ENCODE results near the gene GGCT. TPM values are rescaled to one million over a fixed set of nuclear protein-coding genes. Genes with fewer than 3 reads are reported as not detected.

The GGCT gene
- total RNA-seq, 1 donor from 2014 or later: 17.4 TPM

DNA sequence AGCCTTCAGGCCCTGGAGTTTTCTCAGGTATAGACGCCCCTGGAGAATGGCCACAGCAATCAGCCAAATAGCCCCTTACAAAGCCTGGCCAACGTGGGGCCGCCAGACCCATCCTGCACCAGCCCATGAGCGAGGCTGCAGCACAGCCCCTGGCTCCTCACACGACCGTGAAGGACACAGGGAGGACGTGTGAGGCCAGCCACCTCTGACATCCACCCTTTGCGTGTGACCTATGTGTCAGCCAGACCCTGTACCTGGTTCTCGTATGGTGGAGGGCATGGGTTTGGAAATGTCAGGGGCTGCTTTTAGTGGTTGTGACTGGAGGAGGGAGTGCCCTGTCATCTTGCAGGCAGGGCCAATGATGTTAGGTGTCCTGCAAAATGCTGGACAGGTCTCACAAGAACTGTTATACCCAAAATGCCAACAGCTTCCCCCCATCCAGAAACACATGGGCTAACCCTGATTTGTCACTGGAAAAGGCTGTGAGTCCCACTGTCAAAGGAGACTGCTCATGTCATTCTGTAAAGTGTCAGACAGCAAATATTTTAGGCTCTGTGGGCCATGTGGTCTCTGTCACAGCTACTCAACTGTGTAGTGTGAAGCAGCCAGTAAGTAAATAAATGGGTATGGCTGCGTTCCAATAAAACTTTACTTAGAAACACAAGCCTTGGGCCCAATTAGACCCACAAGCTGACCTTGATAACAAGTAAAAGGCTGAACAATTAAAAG is 56.0 kb downstream of the GGCT start:
- intact Hi-C loops (cut with DNase I): no loop called here
- ATAC-seq (ENCODE audit: poor library complexity): peak; percentile 82
- DNase-seq: no peak

DNA sequence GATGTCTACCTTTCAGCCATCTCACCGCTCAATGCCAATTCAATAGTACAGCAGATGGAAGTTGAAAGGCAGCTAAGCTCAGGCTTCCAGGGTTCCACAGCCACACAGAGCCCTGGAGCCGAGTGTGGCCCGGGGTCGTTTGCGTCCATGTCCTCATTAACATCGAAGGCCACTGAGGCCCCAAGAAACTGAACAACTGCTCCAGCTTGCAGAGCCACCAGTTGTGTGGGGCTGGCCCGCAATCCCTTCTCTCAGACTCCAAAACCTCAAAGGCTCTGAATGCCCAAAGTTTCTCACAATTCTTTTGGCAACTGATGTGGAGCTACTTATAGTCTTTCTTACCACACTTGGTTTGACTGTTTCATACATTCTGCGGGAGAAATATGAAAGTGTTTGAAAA is 57.2 kb downstream of the GGCT start:
- no peak for DNase-seq
- ATAC-seq (ENCODE audit: poor library complexity): no peak
- intact Hi-C loops (cut with DNase I): no loop called here

Other genes starting within 250 kb of the GGCT start
- gene ZNRF2, start 220.2 kb downstream of the GGCT start, total RNA-seq: 7.2 TPM
- 7.6 TPM for gene NOD1, start 26.0 kb downstream of the GGCT start, total RNA-seq
- 32.2 TPM for gene GARS1, start 90.0 kb upstream of the GGCT start, total RNA-seq
- gene CRHR2, start 177.6 kb upstream of the GGCT start, total RNA-seq: 0.24 TPM
- gene INMT, start 247.3 kb upstream of the GGCT start, total RNA-seq: 40.4 TPM

Measured in Right ventricle myocardium superior (tissue), 1 donor.